Endothelial cell of umbilical vein (primary cell): ENCODE results near the gene SLCO3A1. TPM values are rescaled to one million over a fixed set of nuclear protein-coding genes. Genes with fewer than 3 reads are reported as not detected.

Experiments
- BruUV-seq: library from RNA; stranded (reverse); fragments of 400-500 nt; replicated peaks from 2 replicates; lab custom pipeline; 2021; lab: Mats Ljungman, UMichigan
- CTCF ChIA-PET: fragments of 300-600, 350-600 bp; sonication (Branson Sonifier 250); formaldehyde crosslinking; loops from one replicate; lab custom pipeline; 2021; ENCODE audit warnings: antibody characterized with exemption, inconsistent platforms; lab: Charles Lee
- POLR2A ChIA-PET: fragments of 300-600, 350-600 bp; sonication (Branson Sonifier 250); formaldehyde crosslinking; loops from one replicate; lab custom pipeline; 2021; ENCODE audit warnings: antibody characterized with exemption, inconsistent platforms; lab: Charles Lee
- DNase-seq: peaks from one replicate; pipeline ENCODE4 v3.0.0-alpha.2; 2011; ENCODE audit warnings: low read depth, low spot score
- FAIRE-seq: peaks from 2 replicates; lab custom pipeline; 2011; peaks lifted over from hg19 to GRCh38; lab: Jason Lieb, UNC
- H2AFZ ChIP-seq: 2 replicates; pipeline ENCODE4 v1.6.0; 2012; ENCODE audit warnings: low read depth, low read length, control low read depth, inconsistent platforms
- H3K27ac ChIP-seq: 2 replicates; pipeline ENCODE4 v1.5.1; 2011; ENCODE audit warnings: low read depth, mild to moderate bottlenecking, control low read depth, low read length, moderate library complexity; ENCODE audit not compliant: insufficient read depth
- H3K27me3 ChIP-seq, 2 experiments: 2 replicates each; pipeline versions ENCODE4 v1.6.0 to v1.6.1; 2011; ENCODE audit warnings: low read length in 2 of 2, mixed read lengths in 1 of 2; ENCODE audit not compliant: control insufficient read depth in 2 of 2, insufficient read depth in 2 of 2
- H3K36me3 ChIP-seq, 2 experiments: 2 replicates in 1 of 2; 3 replicates in 1 of 2; pipeline ENCODE4 v1.5.1; 2011; ENCODE audit warnings: low read length in 2 of 2, mild to moderate bottlenecking in 1 of 2, moderate library complexity in 1 of 2; ENCODE audit not compliant: control insufficient read depth in 2 of 2, insufficient read depth in 2 of 2; ENCODE audit errors: extremely low read depth in 1 of 2
- H3K4me1 ChIP-seq: 3 replicates; pipeline ENCODE4 v1.5.1; 2011; ENCODE audit warnings: mild to moderate bottlenecking, low read length; ENCODE audit not compliant: control insufficient read depth, insufficient read depth; ENCODE audit errors: extremely low read depth
- H3K4me2 ChIP-seq: 2 replicates; pipeline ENCODE4 v1.6.1; 2011; ENCODE audit warnings: low read length, control low read depth, mixed read lengths; ENCODE audit not compliant: insufficient read depth
- H3K4me3 ChIP-seq, 3 experiments: fragments of 200-600 bp in 1 of 3; sonication (generic), shearing (Covaris generic) in 1 of 3; replicated peaks in 1 of 3; 2 replicates each; pipeline ENCODE4 v1.5.1; 2011 to 2016; ENCODE audit warnings: control low read depth in 3 of 3, low read length in 3 of 3, mild to moderate bottlenecking in 2 of 3, inconsistent platforms in 1 of 3, low read depth in 1 of 3, moderate library complexity in 1 of 3; ENCODE audit not compliant: insufficient read depth in 1 of 3
- H3K79me2 ChIP-seq: 2 replicates; pipeline ENCODE4 v1.6.0; 2012; ENCODE audit warnings: low read length, inconsistent platforms; ENCODE audit not compliant: control insufficient read depth, insufficient read depth
- H3K9ac ChIP-seq: replicated peaks from 2 replicates; pipeline ENCODE3; 2011; ENCODE audit warnings: low read length, control low read depth; ENCODE audit not compliant: insufficient read depth; ENCODE audit errors: extremely low read depth
- H3K9me1 ChIP-seq: replicated peaks from 3 replicates; pipeline ENCODE4 v1.6.0; 2011; ENCODE audit warnings: mild to moderate bottlenecking, low read length; ENCODE audit not compliant: control insufficient read depth, insufficient read depth; ENCODE audit errors: extremely low read depth
- H3K9me3 ChIP-seq: replicated peaks from 2 replicates; pipeline ENCODE4 v1.5.1; 2012; ENCODE audit warnings: low read length, inconsistent platforms; ENCODE audit not compliant: control insufficient read depth, insufficient read depth
- H4K20me1 ChIP-seq: replicated peaks from 2 replicates; pipeline ENCODE3; 2011; ENCODE audit warnings: mild to moderate bottlenecking, low read length; ENCODE audit not compliant: control insufficient read depth, insufficient read depth; ENCODE audit errors: extremely low read depth
- EZH2 ChIP-seq: IDR thresholded peaks from 2 replicates; pipeline ENCODE4 v1.6.1; 2012; ENCODE audit warnings: borderline replicate concordance, low read depth, mild to moderate bottlenecking, moderate library complexity, low read length, inconsistent platforms; ENCODE audit not compliant: severe bottlenecking
- FOS ChIP-seq: IDR thresholded peaks from 2 replicates; pipeline ENCODE4 v1.6.1; 2011; ENCODE audit warnings: mild to moderate bottlenecking, low read length, moderate library complexity, borderline replicate concordance; ENCODE audit not compliant: insufficient read depth
- JUN ChIP-seq: IDR thresholded peaks from 2 replicates; pipeline ENCODE4 v1.6.1; 2011; ENCODE audit warnings: borderline replicate concordance, low read depth; ENCODE audit not compliant: insufficient read length, insufficient read depth
- MYC ChIP-seq: IDR thresholded peaks from one replicate; pipeline ENCODE4 v1.6.1; 2011; ENCODE audit warnings: mild to moderate bottlenecking, low read depth, low read length
- dilution Hi-C: fragments of 300-500 bp; cut with MboI; formaldehyde crosslinking; loops from one replicate; pipeline ENCODE4 v1.15.0; 2019; ENCODE audit warnings: low sequenced_read_pairs; ENCODE audit not compliant: extremely low pct_ligation_motif_present
- intact Hi-C: fragments of 100-400 bp; cut with micrococcal nuclease; formaldehyde crosslinking; loops from one replicate; pipeline ENCODE4 v1.10.0; 2022
- polyA plus RNA-seq, 4 experiments: library from polyadenylated mRNA; depleted of rRNA in 3 of 4; stranded (reverse) in 3 of 4; unstranded in 1 of 4; fragments of >200 nt; gene quantifications; 2 replicates each; pipeline versions ENCODE4 v1.2.1 to v1.2.3, GENCODE V29; 2011 to 2012; ENCODE audit warnings: missing spikeins in 1 of 4
- total RNA-seq: library from RNA; stranded (reverse); gene quantifications from 2 replicates; pipeline ENCODE4 v1.2.3, GENCODE V29; 2021
- TF ChIP-seq, protein P1 (sequence below): IDR thresholded peaks from 2 replicates; pipeline ENCODE4 v1.6.1; 2011; ENCODE audit not compliant: insufficient read depth, insufficient read length
- TF ChIP-seq, protein P2 (sequence below), 2 donors: IDR thresholded peaks; 1 replicate in 1 of 2; 2 replicates in 1 of 2; pipeline ENCODE4 v1.5.1; 2011; ENCODE audit warnings: low read length in 2 of 2, mild to moderate bottlenecking in 2 of 2, moderate library complexity in 2 of 2, control low read depth in 1 of 2, inconsistent platforms in 1 of 2, low read depth in 1 of 2; ENCODE audit not compliant: insufficient read depth in 1 of 2; ENCODE audit errors: extremely low read depth in 1 of 2

SLCO3A1 gene
- total and polyA plus RNA-seq, 2 donors (not counting 3 experiments of a cell fraction or from before 2014, with no cell fraction given): 0.88 to 0.92 TPM

DNA sequence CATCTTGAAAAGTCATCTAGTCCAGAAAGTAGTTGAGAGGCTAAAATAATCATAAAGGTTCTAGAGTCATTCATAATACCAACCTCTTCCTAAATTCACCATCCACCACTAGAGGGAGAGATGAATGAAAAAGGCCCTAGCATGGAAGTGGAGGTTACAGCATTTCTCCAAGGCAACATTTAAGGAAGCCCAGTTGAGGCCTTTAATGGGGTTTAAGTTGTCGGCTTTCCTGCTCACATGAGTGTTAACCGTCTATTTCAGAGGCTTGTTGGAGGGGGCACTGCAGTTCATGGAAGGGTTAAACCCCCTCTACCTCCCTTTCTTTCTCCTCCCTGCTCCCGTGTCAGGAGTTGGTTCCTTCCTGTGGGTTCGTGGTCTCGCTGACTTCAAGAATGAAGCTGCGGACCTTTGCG is 3.8 kb upstream of the SLCO3A1 start:
- H3K9ac ChIP-seq: no peak overlapping the region
- POLR2A ChIA-PET: no interaction called here
- TF ChIP-seq, protein P1, sequence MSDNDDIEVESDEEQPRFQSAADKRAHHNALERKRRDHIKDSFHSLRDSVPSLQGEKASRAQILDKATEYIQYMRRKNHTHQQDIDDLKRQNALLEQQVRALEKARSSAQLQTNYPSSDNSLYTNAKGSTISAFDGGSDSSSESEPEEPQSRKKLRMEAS: no peak
- TF ChIP-seq EZH2 (no peak), FOS (no peak), JUN (no peak), MYC (no peak)
- TF ChIP-seq, protein P2, sequence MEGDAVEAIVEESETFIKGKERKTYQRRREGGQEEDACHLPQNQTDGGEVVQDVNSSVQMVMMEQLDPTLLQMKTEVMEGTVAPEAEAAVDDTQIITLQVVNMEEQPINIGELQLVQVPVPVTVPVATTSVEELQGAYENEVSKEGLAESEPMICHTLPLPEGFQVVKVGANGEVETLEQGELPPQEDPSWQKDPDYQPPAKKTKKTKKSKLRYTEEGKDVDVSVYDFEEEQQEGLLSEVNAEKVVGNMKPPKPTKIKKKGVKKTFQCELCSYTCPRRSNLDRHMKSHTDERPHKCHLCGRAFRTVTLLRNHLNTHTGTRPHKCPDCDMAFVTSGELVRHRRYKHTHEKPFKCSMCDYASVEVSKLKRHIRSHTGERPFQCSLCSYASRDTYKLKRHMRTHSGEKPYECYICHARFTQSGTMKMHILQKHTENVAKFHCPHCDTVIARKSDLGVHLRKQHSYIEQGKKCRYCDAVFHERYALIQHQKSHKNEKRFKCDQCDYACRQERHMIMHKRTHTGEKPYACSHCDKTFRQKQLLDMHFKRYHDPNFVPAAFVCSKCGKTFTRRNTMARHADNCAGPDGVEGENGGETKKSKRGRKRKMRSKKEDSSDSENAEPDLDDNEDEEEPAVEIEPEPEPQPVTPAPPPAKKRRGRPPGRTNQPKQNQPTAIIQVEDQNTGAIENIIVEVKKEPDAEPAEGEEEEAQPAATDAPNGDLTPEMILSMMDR (IDR thresholded peaks at IDR 0.05; ENCODE audit: extremely low read depth in 1 of 2, insufficient read depth in 1 of 2, low read depth in 1 of 2, low read length in 2 of 2): peak; percentile 19 to 26
- intact Hi-C loops: loop anchor here (1.0 kb wide), 2 partner anchors 228 to 233 kb away; no protein-coding TSS in a partner anchor
- no peak overlapping the region for H3K4me3 ChIP-seq
- BruUV-seq: no TSS peak
- H3K27me3 ChIP-seq: peaks cover 6% of the 10 kb centered on the region in 2 experiments
- CTCF ChIA-PET: no interaction called here
- H2AFZ ChIP-seq: no peak overlapping the region
- no peak overlapping the region for H3K27ac ChIP-seq
- H3K36me3 ChIP-seq: no peaks in the 10 kb centered on the region
- no peaks in the 10 kb centered on the region for H3K9me1 ChIP-seq
- DNase-seq: peak; percentile 7
- H3K4me1 ChIP-seq: peaks cover 3% of the 10 kb centered on the region
- H4K20me1 ChIP-seq: no peaks in the 10 kb centered on the region
- no peak for FAIRE-seq
- no peaks in the 10 kb centered on the region for H3K79me2 ChIP-seq
- no peak overlapping the region for H3K4me2 ChIP-seq
- H3K9me3 ChIP-seq: no peaks in the 10 kb centered on the region
- dilution Hi-C loops: no loop called here
